ENCODE results near the gene ADAM8. TPM values are rescaled to one million over a fixed set of nuclear protein-coding genes. Genes with fewer than 3 reads are reported as not detected.

ADAM8 gene
- polyA plus RNA-seq, 1 donor (not counting 4 experiments of a cell fraction or from before 2014, with no cell fraction given), result 42.0 TPM

- Histone ChIP-seq H3K4me1 (ENCODE audit: control insufficient read depth, extremely low read depth, insufficient read depth, low read length) (peaks cover 3% of the 10 kb centered on the region), H3K27ac (ENCODE audit: control insufficient read depth, insufficient read depth, low read length) (no peak overlapping the region), H4K20me1 (ENCODE audit: control insufficient read depth, extremely low read depth, insufficient read depth, low read length) (no peaks in the 10 kb centered on the region), H3K4me3 (ENCODE audit: control insufficient read depth in 2 of 3, extremely low read depth in 1 of 3, insufficient read depth in 2 of 3, low read depth in 1 of 3, low read length in 3 of 3) (no peak overlapping the region), H3K9ac (ENCODE audit: control insufficient read depth, extremely low read depth, insufficient read depth, low read length) (no peak overlapping the region), H3K36me3 (ENCODE audit: control insufficient read depth in 2 of 2, extremely low read depth in 1 of 2, insufficient read depth in 2 of 2, low read length in 2 of 2) (no peaks in the 10 kb centered on the region), H3K9me3 (ENCODE audit: control insufficient read depth, low read depth, low read length) (no peaks in the 10 kb centered on the region), H3K79me2 (ENCODE audit: control insufficient read depth, insufficient read depth, low read length) (no peaks in the 10 kb centered on the region), H3K9me1 (ENCODE audit: control insufficient read depth, extremely low read depth, insufficient read depth, low read length) (no peaks in the 10 kb centered on the region), H3K27me3 (ENCODE audit: control insufficient read depth, extremely low read depth, insufficient read depth, low read length) (peaks cover 47% of the 10 kb centered on the region), H2AFZ (ENCODE audit: control insufficient read depth, low read length) (no peak overlapping the region), H3K4me2 (ENCODE audit: control insufficient read depth, extremely low read depth, insufficient read depth, low read depth, low read length) (no peak overlapping the region)
- no peak for DNase-seq (ENCODE audit: low read depth, low spot score)
- dilution Hi-C loops (cut with MboI; ENCODE audit: extremely low pct_ligation_motif_present, low sequenced_read_pairs), result no loop called here
- no peak for FAIRE-seq
- no peak for TF ChIP-seq CTCF (optimal IDR thresholded peaks at IDR 0.05 in 1 of 3, IDR thresholded peaks at IDR 0.05 in 1 of 3, conservative IDR thresholded peaks at IDR 0.05 in 1 of 3; ENCODE audit: extremely low read depth in 1 of 3, insufficient read depth in 2 of 3, low read length in 3 of 3)
Measured at GRCh38 chr10:133221331-133221730, 55.3 kb downstream of the ADAM8 start.

- H3K36me3 ChIP-seq (ENCODE audit: control insufficient read depth in 2 of 2, extremely low read depth in 1 of 2, insufficient read depth in 2 of 2, low read length in 2 of 2), result no peaks in the 10 kb centered on the region
- no peak for TF ChIP-seq CTCF (optimal IDR thresholded peaks at IDR 0.05 in 1 of 3, IDR thresholded peaks at IDR 0.05 in 1 of 3, conservative IDR thresholded peaks at IDR 0.05 in 1 of 3; ENCODE audit: extremely low read depth in 1 of 3, insufficient read depth in 2 of 3, low read length in 3 of 3)
- no peak for TF ChIP-seq EZH2 (IDR thresholded peaks at IDR 0.05; ENCODE audit: low read length)
- no peaks in the 10 kb centered on the region for H3K4me1 ChIP-seq (ENCODE audit: control insufficient read depth, extremely low read depth, insufficient read depth, low read length)
- H3K9me3 ChIP-seq (ENCODE audit: control insufficient read depth, low read depth, low read length), result no peaks in the 10 kb centered on the region
- H3K4me3 ChIP-seq (ENCODE audit: control insufficient read depth in 2 of 3, extremely low read depth in 1 of 3, insufficient read depth in 2 of 3, low read depth in 1 of 3, low read length in 3 of 3), result no peak overlapping the region
- no peaks in the 10 kb centered on the region for H3K9me1 ChIP-seq (ENCODE audit: control insufficient read depth, extremely low read depth, insufficient read depth, low read length)
- H3K27me3 ChIP-seq (ENCODE audit: control insufficient read depth, extremely low read depth, insufficient read depth, low read length), result peaks cover 38% of the 10 kb centered on the region
- no peak overlapping the region for H3K27ac ChIP-seq (ENCODE audit: control insufficient read depth, insufficient read depth, low read length)
- no peaks in the 10 kb centered on the region for H3K79me2 ChIP-seq (ENCODE audit: control insufficient read depth, insufficient read depth, low read length)
- DNase-seq (ENCODE audit: low read depth, low spot score), result no peak
- dilution Hi-C loops (cut with MboI; ENCODE audit: extremely low pct_ligation_motif_present, low sequenced_read_pairs), result no loop called here
- no peaks in the 10 kb centered on the region for H4K20me1 ChIP-seq (ENCODE audit: control insufficient read depth, extremely low read depth, insufficient read depth, low read length)
- no peak overlapping the region for H2AFZ ChIP-seq (ENCODE audit: control insufficient read depth, low read length)
- no peak overlapping the region for H3K9ac ChIP-seq (ENCODE audit: control insufficient read depth, extremely low read depth, insufficient read depth, low read length)
- H3K4me2 ChIP-seq (ENCODE audit: control insufficient read depth, extremely low read depth, insufficient read depth, low read depth, low read length), result no peak overlapping the region
- no peak for FAIRE-seq
Measured at GRCh38 chr10:133219782-133220181, 56.9 kb downstream of the ADAM8 start.

All from keratinocyte (primary cell).